ENCODE measurements around the gene FLT3LG. TPM values are rescaled to one million over a fixed set of nuclear protein-coding genes. Genes with fewer than 3 reads are reported as not detected.

Gene FLT3LG
- total RNA-seq, 1 donor from 2014 or later, result 1.4 TPM

- H3K9me3 Mint-ChIP-seq (ENCODE audit: unreplicated experiment), result no peaks in the 10 kb centered on the region
- peaks cover 5% of the 10 kb centered on the region for H3K27me3 Mint-ChIP-seq (ENCODE audit: unreplicated experiment)
- no peak for TF ChIP-seq CTCF (IDR thresholded peaks at IDR 0.05; ENCODE audit: unreplicated experiment)
- H3K4me1 Mint-ChIP-seq (ENCODE audit: unreplicated experiment), result peaks cover 34% of the 10 kb centered on the region
- peak; percentile 51 for DNase-seq (ENCODE audit: low spot score)
- peaks cover 19% of the 10 kb centered on the region for H3K36me3 Mint-ChIP-seq (ENCODE audit: low read depth, unreplicated experiment)
- H3K4me3 Mint-ChIP-seq (ENCODE audit: unreplicated experiment), result peak overlapping the region; percentile 95
- peak overlapping the region; percentile 74 for H3K27ac Mint-ChIP-seq (ENCODE audit: unreplicated experiment)
Measured at GRCh38 chr19:49512970-49513745, 39.1 kb downstream of the FLT3LG start.

GRCh38 chr19:49513746-49514118, 39.7 kb downstream of the FLT3LG start:
- Mint-ChIP-seq H3K27me3 (ENCODE audit: unreplicated experiment) (peaks cover 5% of the 10 kb centered on the region), H3K9me3 (ENCODE audit: unreplicated experiment) (no peaks in the 10 kb centered on the region), H3K27ac (ENCODE audit: unreplicated experiment) (peak overlapping the region; percentile 74), H3K36me3 (ENCODE audit: low read depth, unreplicated experiment) (peaks cover 19% of the 10 kb centered on the region), H3K4me1 (ENCODE audit: unreplicated experiment) (peaks cover 33% of the 10 kb centered on the region), H3K4me3 (ENCODE audit: unreplicated experiment) (peak overlapping the region; percentile 95)
- no peak for DNase-seq (ENCODE audit: low spot score)
- no peak for TF ChIP-seq CTCF (IDR thresholded peaks at IDR 0.05; ENCODE audit: unreplicated experiment)

- Mint-ChIP-seq H3K36me3 (ENCODE audit: low read depth, unreplicated experiment) (peaks cover 21% of the 10 kb centered on the region), H3K27ac (ENCODE audit: unreplicated experiment) (no peak overlapping the region), H3K4me3 (ENCODE audit: unreplicated experiment) (peak overlapping the region; percentile 95), H3K27me3 (ENCODE audit: unreplicated experiment) (peaks cover 5% of the 10 kb centered on the region), H3K9me3 (ENCODE audit: unreplicated experiment) (no peaks in the 10 kb centered on the region), H3K4me1 (ENCODE audit: unreplicated experiment) (peaks cover 33% of the 10 kb centered on the region)
- TF ChIP-seq CTCF (IDR thresholded peaks at IDR 0.05; ENCODE audit: unreplicated experiment), result no peak
- DNase-seq (ENCODE audit: low spot score), result no peak
Measured at GRCh38 chr19:49514151-49514550, 40.1 kb downstream of the FLT3LG start.

GRCh38 chr19:49515767-49516166, 41.8 kb downstream of the FLT3LG start:
- peak overlapping the region; percentile 88 for H3K4me3 Mint-ChIP-seq (ENCODE audit: unreplicated experiment)
- no peak for DNase-seq (ENCODE audit: low spot score)
- no peak for TF ChIP-seq CTCF (IDR thresholded peaks at IDR 0.05; ENCODE audit: unreplicated experiment)
- peaks cover 5% of the 10 kb centered on the region for H3K27me3 Mint-ChIP-seq (ENCODE audit: unreplicated experiment)
- H3K27ac Mint-ChIP-seq (ENCODE audit: unreplicated experiment), result peak overlapping the region; percentile 68
- H3K36me3 Mint-ChIP-seq (ENCODE audit: low read depth, unreplicated experiment), result peaks cover 31% of the 10 kb centered on the region
- H3K4me1 Mint-ChIP-seq (ENCODE audit: unreplicated experiment), result peaks cover 33% of the 10 kb centered on the region
- H3K9me3 Mint-ChIP-seq (ENCODE audit: unreplicated experiment), result no peaks in the 10 kb centered on the region

GRCh38 chr19:49518033-49518432, 44.0 kb downstream of the FLT3LG start:
- H3K4me1 Mint-ChIP-seq (ENCODE audit: unreplicated experiment), result peaks cover 18% of the 10 kb centered on the region
- no peaks in the 10 kb centered on the region for H3K9me3 Mint-ChIP-seq (ENCODE audit: unreplicated experiment)
- DNase-seq (ENCODE audit: low spot score), result no peak
- no peak overlapping the region for H3K27ac Mint-ChIP-seq (ENCODE audit: unreplicated experiment)
- no peak overlapping the region for H3K4me3 Mint-ChIP-seq (ENCODE audit: unreplicated experiment)
- peaks cover 30% of the 10 kb centered on the region for H3K36me3 Mint-ChIP-seq (ENCODE audit: low read depth, unreplicated experiment)
- no peaks in the 10 kb centered on the region for H3K27me3 Mint-ChIP-seq (ENCODE audit: unreplicated experiment)
- no peak for TF ChIP-seq CTCF (IDR thresholded peaks at IDR 0.05; ENCODE audit: unreplicated experiment)

All from endothelial cell (in vitro differentiated cells).